Measurements from ENCODE around the gene KLF7.

Gene KLF7

GRCh38 chr2:207148020-207148419, 17.7 kb downstream of the KLF7 start:
- no peak for TF ChIP-seq CTCF (IDR thresholded peaks at IDR 0.05; ENCODE audit: low read depth, low read length)
- no peak for DNase-seq (ENCODE audit: extremely low read depth, low read depth)

GRCh38 chr2:207144173-207144785, 21.5 kb downstream of the KLF7 start:
- TF ChIP-seq CTCF (IDR thresholded peaks at IDR 0.05; ENCODE audit: low read depth, low read length) = no peak
- DNase-seq (ENCODE audit: extremely low read depth, low read depth) = no peak

GRCh38 chr2:207143215-207144172, 22.3 kb downstream of the KLF7 start:
- no peak for DNase-seq (ENCODE audit: extremely low read depth, low read depth)
- no peak for TF ChIP-seq CTCF (IDR thresholded peaks at IDR 0.05; ENCODE audit: low read depth, low read length)

GRCh38 chr2:207142461-207142860, 23.3 kb downstream of the KLF7 start:
- no peak for TF ChIP-seq CTCF (IDR thresholded peaks at IDR 0.05; ENCODE audit: low read depth, low read length)
- no peak for DNase-seq (ENCODE audit: extremely low read depth, low read depth)

- no peak for TF ChIP-seq CTCF (IDR thresholded peaks at IDR 0.05; ENCODE audit: low read depth, low read length)
Measured at GRCh38 chr2:207141386-207141785, 24.4 kb downstream of the KLF7 start.

GRCh38 chr2:207140265-207140664, 25.5 kb downstream of the KLF7 start:
- DNase-seq (ENCODE audit: extremely low read depth, low read depth) = no peak
- TF ChIP-seq CTCF (IDR thresholded peaks at IDR 0.05; ENCODE audit: low read depth, low read length) = no peak

More at GRCh38 chr2:207141386-207141785, 24.4 kb downstream of the KLF7 start:
- no peak for DNase-seq (ENCODE audit: extremely low read depth, low read depth)

GRCh38 chr2:207139552-207139951, 26.2 kb downstream of the KLF7 start:
- no peak for TF ChIP-seq CTCF (IDR thresholded peaks at IDR 0.05; ENCODE audit: low read depth, low read length)
- no peak for DNase-seq (ENCODE audit: extremely low read depth, low read depth)

Data from AG09319 (cell line).